Measurements from ENCODE around the gene SELENON.

GRCh38 chr1:25854554-25854953, 54.6 kb downstream of the SELENON start:
- TF ChIP-seq SIN3A (IDR thresholded peaks at IDR 0.05; ENCODE audit: borderline replicate concordance, low read depth, low read length) (no peak), RCOR1 (IDR thresholded peaks at IDR 0.05; ENCODE audit: low read length) (no peak), CTCF (IDR thresholded peaks at IDR 0.05) (no peak), EZH2phosphoT487 (IDR thresholded peaks at IDR 0.05; ENCODE audit: borderline replicate concordance, low read depth) (no peak), GABPA (IDR thresholded peaks at IDR 0.05; ENCODE audit: low read depth) (no peak), EP300 (IDR thresholded peaks at IDR 0.05; ENCODE audit: borderline replicate concordance in 1 of 2, low read depth in 1 of 2, low read length in 1 of 2) (no peak), MAX (IDR thresholded peaks at IDR 0.05; ENCODE audit: low read depth) (no peak), POLR2AphosphoS5 (IDR thresholded peaks at IDR 0.05; ENCODE audit: low read depth, low read length) (no peak), JUND (IDR thresholded peaks at IDR 0.05) (no peak), YY1 (IDR thresholded peaks at IDR 0.05; ENCODE audit: low read depth) (no peak)

Data from SK-N-SH (cell line).